K562 (cell line): ENCODE data around the gene QRICH1. TPM values are rescaled to one million over a fixed set of nuclear protein-coding genes. Genes with fewer than 3 reads are reported as not detected.

Source experiments
- ATAC-seq: fragments of 200-7000 bp; cut with Tn5 transposase; 3 replicates; pipeline ENCODE4 v1.9.1; 2020; ENCODE audit warnings: moderate library complexity
- BruUV-seq: library from RNA; stranded (reverse); fragments of 400-500 nt; replicated peaks from 2 replicates; lab custom pipeline; 2021; lab: Mats Ljungman, UMichigan
- CTCF ChIA-PET: fragments of 300-600 bp; formaldehyde crosslinking; extraction: SDS; loops from one replicate; lab custom pipeline; 2021; ENCODE audit warnings: low intra/inter-chr PET ratio; lab: Yijun Ruan, JAX
- POLR2A ChIA-PET: fragments of 300-600, 350-650 bp; sonication (Branson Sonifier 250); formaldehyde crosslinking; extraction: SDS; loops from one replicate; lab custom pipeline; 2021; ENCODE audit warnings: antibody characterized with exemption, inconsistent platforms; lab: Yijun Ruan, JAX
- DNase-seq, 4 experiments: peaks; one replicate each; pipeline versions ENCODE4 v3.0.0 to v3.0.0-alpha.2; 2011 to 2018; ENCODE audit warnings: low spot score in 3 of 4, mixed read lengths in 3 of 4; ENCODE audit errors: extremely low read depth in 1 of 4
- FAIRE-seq: peaks from 2 replicates; lab custom pipeline; 2011; peaks lifted over from hg19 to GRCh38; lab: Jason Lieb, UNC
- H2AFZ ChIP-seq: 2 replicates; pipeline ENCODE4 v1.6.0; 2011; ENCODE audit warnings: low read depth, low read length, control low read depth, inconsistent platforms
- H3K27ac ChIP-seq: fragments of 200-600 bp; 3 replicates; pipeline ENCODE4 v1.8.0; 2011; ENCODE audit warnings: low read depth, mild to moderate bottlenecking, control low read depth, inconsistent platforms, low read length, moderate library complexity, mixed read lengths; ENCODE audit errors: extremely low read depth
- H3K27me3 ChIP-seq, 2 experiments: fragments of 300-600 bp in 1 of 2; 2 replicates in 1 of 2; 3 replicates in 1 of 2; pipeline versions ENCODE4 v1.6.0 to v1.8.0; 2011; ENCODE audit warnings: inconsistent platforms in 2 of 2, low read length in 2 of 2, mild to moderate bottlenecking in 1 of 2, mixed read lengths in 1 of 2, moderate library complexity in 1 of 2; ENCODE audit not compliant: control insufficient read depth in 2 of 2, insufficient read depth in 2 of 2
- H3K36me3 ChIP-seq: fragments of 300-600 bp; 3 replicates; pipeline ENCODE4 v1.8.0; 2011; ENCODE audit warnings: mild to moderate bottlenecking, low read length, inconsistent platforms; ENCODE audit not compliant: control insufficient read depth, insufficient read depth
- H3K4me1 ChIP-seq, 2 experiments: fragments of 200-600 bp in 1 of 2; replicated peaks in 1 of 2; 2 replicates in 1 of 2; 3 replicates in 1 of 2; pipeline versions ENCODE4 v1.5.1 to v1.8.0; 2011; ENCODE audit warnings: inconsistent platforms in 2 of 2, low read length in 2 of 2, mild to moderate bottlenecking in 1 of 2, mixed read lengths in 1 of 2, moderate library complexity in 1 of 2; ENCODE audit not compliant: control insufficient read depth in 2 of 2, insufficient read depth in 2 of 2
- H3K4me2 ChIP-seq: 2 replicates; pipeline ENCODE4 v1.6.1; 2011; ENCODE audit warnings: low read length, control low read depth, inconsistent platforms, mixed read lengths; ENCODE audit not compliant: insufficient read depth
- H3K4me3 ChIP-seq: fragments of 200-600 bp; sonication (generic), shearing (Covaris generic); 2 replicates; pipeline ENCODE4 v1.5.1; 2016; ENCODE audit warnings: control low read depth, inconsistent platforms
- H3K79me2 ChIP-seq: fragments of 200-600 bp; 3 replicates; pipeline ENCODE4 v1.8.0; 2011; ENCODE audit warnings: low read length, inconsistent platforms; ENCODE audit not compliant: control insufficient read depth, insufficient read depth
- H3K9ac ChIP-seq, 2 experiments: 2 replicates each; pipeline versions ENCODE4 v1.6.0 to v1.6.1; 2011; ENCODE audit warnings: low read depth in 2 of 2, low read length in 2 of 2, control low read depth in 1 of 2, inconsistent platforms in 1 of 2, mild to moderate bottlenecking in 1 of 2, mixed read lengths in 1 of 2; ENCODE audit not compliant: insufficient read depth in 1 of 2
- H3K9me1 ChIP-seq: one replicate; pipeline ENCODE4 v1.6.0; 2011; ENCODE audit warnings: inconsistent platforms, mild to moderate bottlenecking, low read length, moderate library complexity; ENCODE audit not compliant: control insufficient read depth, insufficient read depth
- H3K9me3 ChIP-seq: replicated peaks from 2 replicates; pipeline ENCODE4 v1.5.1; 2011; ENCODE audit warnings: low read depth, low read length, inconsistent platforms; ENCODE audit not compliant: control insufficient read depth, insufficient read depth
- H4K20me1 ChIP-seq: replicated peaks from 2 replicates; pipeline ENCODE4 v1.6.1; 2011; ENCODE audit warnings: low read length, inconsistent platforms, mixed read lengths; ENCODE audit not compliant: control insufficient read depth, insufficient read depth
- ASH1L ChIP-seq: fragments of 450-650 bp; IDR thresholded peaks from 2 replicates; pipeline ENCODE4 v1.6.1; 2018; ENCODE audit warnings: borderline replicate concordance, mild to moderate bottlenecking, low read depth; ENCODE audit not compliant: partially characterized antibody
- BMI1 ChIP-seq: fragments of 150-350 bp; IDR thresholded peaks from 2 replicates; pipeline ENCODE4 v1.6.1; 2014; ENCODE audit warnings: low read length
- IFI16 ChIP-seq: fragments of 250-450 bp; sonication (Bioruptor Pico); IDR thresholded peaks from 2 replicates; pipeline ENCODE4 v2.1.2; 2022; ENCODE audit warnings: mild to moderate bottlenecking, inconsistent platforms
- MEF2A ChIP-seq: IDR thresholded peaks from 2 replicates; pipeline ENCODE4 v1.6.1; 2011; ENCODE audit warnings: low read depth, mild to moderate bottlenecking, low read length, moderate library complexity; ENCODE audit not compliant: control insufficient read depth
- NR2C1 ChIP-seq, 2 experiments: fragments of 450-650 bp; IDR thresholded peaks; 2 replicates each; pipeline ENCODE4 v1.6.1; 2017; ENCODE audit warnings: mild to moderate bottlenecking in 2 of 2, antibody characterized with exemption in 1 of 2, inconsistent platforms in 1 of 2, missing compliant biosample characterization in 1 of 2, missing genetic modification characterization in 1 of 2
- NRF1 ChIP-seq, 2 experiments: fragments of 450-650 bp; IDR thresholded peaks in 1 of 2; conservative IDR thresholded peaks in 1 of 2; 2 replicates each; pipeline ENCODE4 v1.6.1; 2014; ENCODE audit warnings: mild to moderate bottlenecking in 2 of 2
- PRPF4 ChIP-seq: fragments of 200-400 bp; formaldehyde crosslinking; IDR thresholded peaks from one replicate; pipeline ENCODE4 v1.6.1; 2017; ENCODE audit warnings: low read length, low read depth, mild to moderate bottlenecking; ENCODE audit not compliant: insufficient read depth, poor library complexity, severe bottlenecking
- SOX6 ChIP-seq: fragments of 450-650 bp; IDR thresholded peaks from 2 replicates; pipeline ENCODE4 v1.6.1; 2014; ENCODE audit warnings: mild to moderate bottlenecking
- TEAD1 ChIP-seq, 2 experiments: fragments of 450-650 bp in 1 of 2; sonication (generic) in 1 of 2; formaldehyde crosslinking; IDR thresholded peaks; 2 replicates each; pipeline versions ENCODE4 v1.4.0 to v1.8.0; 2020 to 2022; ENCODE audit warnings: mild to moderate bottlenecking in 2 of 2, missing genetic modification reagents in 1 of 2
- YY1 ChIP-seq, 3 experiments: IDR thresholded peaks; 2 replicates each; pipeline ENCODE4 v1.6.1; 2011; ENCODE audit warnings: low read length in 2 of 3, mild to moderate bottlenecking in 2 of 3, moderate library complexity in 2 of 3, borderline replicate concordance in 1 of 3, control low read depth in 1 of 3, low read depth in 1 of 3; ENCODE audit not compliant: insufficient read depth in 3 of 3, insufficient replicate concordance in 2 of 3, control insufficient read depth in 1 of 3, insufficient read length in 1 of 3; ENCODE audit errors: extremely low read depth in 1 of 3
- ZC3H4 ChIP-seq: sonication (generic); formaldehyde crosslinking; IDR thresholded peaks from 2 replicates; pipeline ENCODE4 v1.9.0; 2021; ENCODE audit warnings: missing genetic modification reagents, borderline replicate concordance
- ZNF551 ChIP-seq: fragments of 250-450 bp; sonication (Bioruptor Pico); IDR thresholded peaks from 2 replicates; pipeline ENCODE4 v1.5.0; 2021; ENCODE audit warnings: mild to moderate bottlenecking, moderate library complexity
- ZNF696 ChIP-seq: fragments of 250-450 bp; sonication (Bioruptor Pico); conservative IDR thresholded peaks from 2 replicates; pipeline ENCODE4 v1.4.0; 2020; ENCODE audit warnings: mild to moderate bottlenecking, moderate library complexity
- WGBS: fragments of 100-300 bp; shearing (Covaris generic); methylation state at CpG from one replicate; pipeline ENCODE4 v1.1.6; 2016; ENCODE audit warnings: low coverage, mixed read lengths; ENCODE audit not compliant: insufficient coverage; ENCODE audit errors: missing lambda C conversion rate; 5-methylcytosine and 5-hydroxymethylcytosine counted together
- in situ Hi-C: fragments of 300-500 bp; cut with MboI; formaldehyde crosslinking; loops from 4 replicates; pipeline ENCODE4 v1.15.0; 2018; ENCODE audit warnings: inconsistent platforms, mixed read lengths
- intact Hi-C: fragments of 100-400 bp; cut with micrococcal nuclease; formaldehyde crosslinking; loops from 2 replicates; pipeline ENCODE4 v1.14.2; 2022
- polyA plus RNA-seq, 8 experiments: library from polyadenylated mRNA; depleted of rRNA in 4 of 8; stranded (reverse) in 5 of 8; unstranded in 3 of 8; fragments of >200 nt; fragmentation: Nextera tagmentation in 2 of 8; fragmentation: Illumina TruSeq in 1 of 8; extraction: Ambion mirVana in 2 of 8; extraction: Trizol in 1 of 8; gene quantifications; 2 replicates each; pipeline versions ENCODE4 v1.2.1 to v1.2.3, GENCODE V29; 2011 to 2014; ENCODE audit warnings: inconsistent platforms in 1 of 8, missing spikeins in 1 of 8
- total RNA-seq, 7 experiments: library from RNA; depleted of rRNA in 6 of 7; stranded (reverse); fragments of >200 nt in 6 of 7; fragmentation: Illumina TruSeq in 2 of 7; extraction: Trizol in 2 of 7; gene quantifications; 2 replicates each; pipeline versions ENCODE4 v1.2.1 to v1.2.3, GENCODE V29; 2011 to 2021; ENCODE audit warnings: low replicate concordance in 1 of 7
- TF ChIP-seq, protein P1 (sequence below): fragments of 250-450 bp; sonication (Bioruptor Pico); IDR thresholded peaks from 2 replicates; pipeline ENCODE4 v1.4.0; 2020; ENCODE audit warnings: mild to moderate bottlenecking, moderate library complexity, borderline replicate concordance

QRICH1 gene
- total and polyA plus RNA-seq, 9 of the 15 experiments (the other 6 are each of a cell fraction or from before 2014, with no cell fraction given): 20.1 to 99.2 (median 56.7) TPM

DNA sequence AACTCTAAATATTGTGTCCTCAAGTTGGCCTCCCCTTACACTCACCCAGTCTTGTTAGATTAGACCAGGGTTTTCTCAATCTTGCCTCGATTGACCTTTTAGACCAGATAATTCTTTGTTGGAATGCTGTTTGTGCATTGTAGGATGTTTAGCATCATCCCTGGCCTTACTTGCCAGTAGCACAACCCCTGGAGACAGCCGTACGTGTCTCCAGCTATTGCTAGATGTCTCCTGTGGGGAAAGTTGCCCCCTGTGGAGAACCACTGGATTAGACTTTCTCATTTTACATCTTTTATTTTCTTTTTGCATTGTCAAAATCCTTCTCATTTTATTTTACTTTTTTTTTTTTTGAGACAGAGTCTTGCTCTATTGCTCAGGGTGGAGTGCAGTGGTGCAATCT lies 84.5 kb downstream of the QRICH1 start:
- Histone ChIP-seq H3K36me3 (peaks cover 37% of the 10 kb centered on the region; the same call in 2 of the 3 replicates), H3K4me1 (peaks cover 19 to 58% of the 10 kb centered on the region in 2 experiments; a peak in 4 of 5 replicates), H3K9me1 (peaks cover 5% of the 10 kb centered on the region), H3K4me3 (no peak overlapping the region), H4K20me1 (peaks cover 16% of the 10 kb centered on the region), H3K27ac (no peak overlapping the region), H3K9ac (no peak overlapping the region), H2AFZ (no peak overlapping the region), H3K27me3 (no peaks in the 10 kb centered on the region), H3K4me2 (no peak overlapping the region), H3K9me3 (no peaks in the 10 kb centered on the region), H3K79me2 (peaks cover 57% of the 10 kb centered on the region)
- ChIA-PET CTCF (no interaction called here), POLR2A (interaction anchor here (1.0 to 3.0 kb wide), 3 partner anchors 11 to 82 kb away, joined by 3 to 104 read pairs (median 5); partner anchors contain the start of genes DALRD3 and NDUFAF3)
- intact Hi-C loops: loop anchor here (5.0 kb wide), 1 partner anchor 92 kb away; the partner anchor contains the start of gene ARIH2
- in situ Hi-C loops: no loop called here
- ATAC-seq: no peak
- DNase-seq: no peak
- TF ChIP-seq MEF2A (no peak), IFI16 (no peak), SOX6 (no peak), PRPF4 (no peak), ZC3H4 (CRISPR knock-in tag) (no peak), YY1 (IDR thresholded peaks at IDR 0.05; ENCODE audit: borderline replicate concordance in 1 of 3, control insufficient read depth in 1 of 3, extremely low read depth in 1 of 3, insufficient read depth in 3 of 3, insufficient read length in 1 of 3, insufficient replicate concordance in 2 of 3, low read depth in 1 of 3, low read length in 2 of 3) (no peak), ASH1L (no peak), TEAD1 (CRISPR knock-in tag; IDR thresholded peaks at IDR 0.05) (no peak), ZNF551 (CRISPR knock-in tag) (no peak), NRF1 (conservative IDR thresholded peaks at IDR 0.05 in 1 of 2, IDR thresholded peaks at IDR 0.05 in 1 of 2) (no peak), ZNF696 (CRISPR knock-in tag) (no peak), BMI1 (no peak), NR2C1 (IDR thresholded peaks at IDR 0.05) (no peak), NR2C1 (tag; IDR thresholded peaks at IDR 0.05) (no peak)
- TF ChIP-seq, protein P1, sequence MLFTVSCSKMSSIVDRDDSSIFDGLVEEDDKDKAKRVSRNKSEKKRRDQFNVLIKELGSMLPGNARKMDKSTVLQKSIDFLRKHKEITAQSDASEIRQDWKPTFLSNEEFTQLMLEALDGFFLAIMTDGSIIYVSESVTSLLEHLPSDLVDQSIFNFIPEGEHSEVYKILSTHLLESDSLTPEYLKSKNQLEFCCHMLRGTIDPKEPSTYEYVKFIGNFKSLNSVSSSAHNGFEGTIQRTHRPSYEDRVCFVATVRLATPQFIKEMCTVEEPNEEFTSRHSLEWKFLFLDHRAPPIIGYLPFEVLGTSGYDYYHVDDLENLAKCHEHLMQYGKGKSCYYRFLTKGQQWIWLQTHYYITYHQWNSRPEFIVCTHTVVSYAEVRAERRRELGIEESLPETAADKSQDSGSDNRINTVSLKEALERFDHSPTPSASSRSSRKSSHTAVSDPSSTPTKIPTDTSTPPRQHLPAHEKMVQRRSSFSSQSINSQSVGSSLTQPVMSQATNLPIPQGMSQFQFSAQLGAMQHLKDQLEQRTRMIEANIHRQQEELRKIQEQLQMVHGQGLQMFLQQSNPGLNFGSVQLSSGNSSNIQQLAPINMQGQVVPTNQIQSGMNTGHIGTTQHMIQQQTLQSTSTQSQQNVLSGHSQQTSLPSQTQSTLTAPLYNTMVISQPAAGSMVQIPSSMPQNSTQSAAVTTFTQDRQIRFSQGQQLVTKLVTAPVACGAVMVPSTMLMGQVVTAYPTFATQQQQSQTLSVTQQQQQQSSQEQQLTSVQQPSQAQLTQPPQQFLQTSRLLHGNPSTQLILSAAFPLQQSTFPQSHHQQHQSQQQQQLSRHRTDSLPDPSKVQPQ (CRISPR knock-in tag): no peak
- no peak for FAIRE-seq
- no TSS peak for BruUV-seq
- WGBS: 75% methylated on average over 3 of the region's 3 CpGs
